ENCODE measurements around the gene OR2AG1.

OR2AG1 gene

DNA sequence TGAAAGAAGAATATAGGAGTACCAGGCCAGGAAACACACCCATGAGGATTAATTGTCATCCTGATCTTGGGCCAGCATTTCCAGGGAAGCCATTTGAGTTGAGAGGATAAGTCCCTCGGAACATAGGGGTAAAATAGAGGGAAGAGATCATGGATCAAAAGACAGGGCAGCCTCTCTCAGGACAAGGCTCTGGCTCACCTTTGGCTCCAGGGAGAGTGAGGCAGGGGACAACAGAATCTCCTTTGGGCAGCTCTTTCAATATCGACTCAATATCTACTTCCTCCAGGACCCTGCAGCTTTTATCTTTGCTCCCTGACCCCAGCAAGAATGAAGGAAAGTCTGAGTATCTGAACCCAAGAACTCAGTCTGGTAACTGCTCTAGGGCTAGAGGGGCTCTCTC lies at the start of gene OR2AG1:
Gene OR2AG1, plus strand, starts transcription at position 301 of the 400 bp plus-strand sequence. CDS start 2,018 bp downstream, outside the sequence.
- no peak for DNase-seq

GRCh38 chr11:6733326-6734275 lies 49.2 kb upstream of the OR2AG1 start:
- no peak for DNase-seq

DNA sequence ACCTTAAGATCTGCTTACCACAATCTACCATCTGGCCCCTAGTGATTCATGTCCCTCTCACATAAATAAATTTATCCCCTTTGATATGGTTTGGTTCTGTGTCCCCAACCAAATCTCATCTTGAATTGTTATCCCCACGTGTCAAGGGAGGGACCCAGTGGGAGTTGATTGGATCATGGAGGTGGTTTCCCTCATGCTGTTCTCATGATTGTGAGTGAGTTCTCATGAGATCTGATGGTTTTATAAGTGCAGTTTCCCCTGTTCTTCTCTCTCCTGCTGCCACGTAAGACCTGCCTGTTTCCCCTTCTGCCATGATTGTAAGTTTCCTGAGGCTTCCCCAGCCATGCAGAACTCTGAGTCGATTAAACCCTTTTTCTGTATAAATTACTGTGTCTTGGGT lies 48.2 kb upstream of the OR2AG1 start:
- no peak for DNase-seq

DNA sequence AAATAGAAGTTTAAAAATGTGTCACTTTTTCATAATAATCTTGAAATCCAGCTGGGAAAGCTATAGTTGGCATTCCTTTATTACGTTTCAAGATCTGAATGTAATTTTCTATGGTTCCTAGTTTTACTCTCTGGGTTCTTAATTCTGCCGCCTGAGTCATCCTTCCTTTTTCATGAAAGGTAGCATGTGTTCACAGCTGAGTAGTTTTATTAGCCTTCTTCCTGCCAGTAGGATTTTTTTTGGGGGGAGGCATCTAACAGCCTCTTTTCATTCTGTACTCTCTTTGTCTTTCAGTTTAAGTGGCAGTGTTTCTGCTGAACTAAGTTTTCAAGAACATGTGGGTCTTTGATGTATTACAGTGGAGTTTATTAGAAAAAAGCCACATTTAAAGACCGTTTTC lies 47.5 kb upstream of the OR2AG1 start:
- peak in 1 of 2 experiments; percentile 20 for DNase-seq

DNA sequence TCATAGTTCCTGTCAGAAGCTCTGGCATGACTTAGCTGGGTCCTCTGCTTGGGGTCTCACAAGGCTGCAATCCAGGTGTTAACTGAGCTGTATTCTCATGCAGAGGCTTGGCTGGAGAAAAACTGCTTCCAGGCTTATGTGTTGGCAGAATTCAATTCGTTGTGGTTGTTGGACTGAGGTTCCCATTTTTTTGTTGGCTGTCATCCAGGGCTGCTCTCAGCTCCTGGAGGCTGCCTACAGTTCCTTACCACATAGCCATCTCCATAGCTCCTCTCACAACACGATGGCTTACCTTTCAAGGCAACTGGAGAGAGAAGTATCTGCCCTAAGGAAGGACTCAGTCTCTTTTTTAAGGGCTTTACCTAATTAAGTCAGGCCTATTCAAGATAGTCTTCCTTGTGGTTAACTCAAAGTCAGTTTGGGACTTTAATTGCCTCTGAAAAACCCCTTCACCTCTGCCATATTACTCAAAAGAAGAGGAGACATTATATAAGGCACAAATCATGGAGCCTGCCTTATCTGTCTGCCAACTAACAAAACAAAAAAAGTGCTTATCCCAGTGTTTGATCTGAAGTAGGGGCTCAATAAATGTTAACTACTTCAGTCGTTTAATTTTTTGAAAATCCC lies 46.2 kb upstream of the OR2AG1 start:
- peak; percentile 29 to 32 for DNase-seq

- DNase-seq, result peak; percentile 58 to 86
Measured at GRCh38 chr11:6737872-6738466, 44.9 kb upstream of the OR2AG1 start.

- no peak for DNase-seq
Measured at GRCh38 chr11:6738590-6738989, 44.2 kb upstream of the OR2AG1 start.

DNA sequence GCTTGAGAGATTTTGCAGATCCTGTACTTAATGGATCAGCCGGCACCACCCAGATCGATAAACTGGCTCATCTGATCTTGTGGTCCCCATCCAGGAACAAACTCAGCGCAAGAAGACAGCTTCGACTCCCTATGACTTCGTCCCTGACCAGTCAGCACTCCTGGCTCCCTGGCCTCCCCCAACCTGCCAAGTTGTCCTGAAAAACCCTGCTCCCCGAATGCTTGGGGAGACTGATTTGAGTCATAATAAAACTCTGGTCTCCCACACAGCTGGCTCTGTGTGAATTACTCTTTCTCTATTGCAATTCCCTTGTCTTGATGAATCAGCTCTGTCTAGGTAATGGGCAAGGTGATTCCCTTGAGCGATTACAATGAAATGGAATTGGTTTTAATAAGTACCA lies 40.6 kb upstream of the OR2AG1 start:
- DNase-seq, result no peak

DNA sequence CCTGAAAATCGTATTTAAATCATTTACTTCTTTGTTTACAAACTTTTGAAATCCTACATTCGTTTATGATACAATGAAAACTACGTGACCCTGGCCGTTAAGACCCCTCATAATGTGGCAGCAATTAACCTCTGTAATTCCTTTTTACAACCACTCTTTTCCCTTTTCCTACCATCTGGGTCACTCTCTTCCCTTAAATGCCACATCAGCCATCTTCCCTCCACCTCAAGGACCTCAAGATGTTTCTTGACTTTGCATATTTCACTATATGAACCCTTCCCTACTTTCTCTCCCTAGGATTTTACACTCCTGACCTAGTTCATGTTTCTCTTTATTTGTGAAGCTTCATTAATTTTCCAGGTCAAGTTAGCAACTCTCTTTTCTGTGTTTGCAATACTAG lies 37.8 kb upstream of the OR2AG1 start:
- DNase-seq, result no peak

- no peak for DNase-seq
Measured at GRCh38 chr11:6745465-6746015, 37.3 kb upstream of the OR2AG1 start.

- peak; percentile 10 to 14 for DNase-seq
Measured at GRCh38 chr11:6746086-6746618, 36.7 kb upstream of the OR2AG1 start.

GRCh38 chr11:6746626-6747025 lies 36.2 kb upstream of the OR2AG1 start:
- no peak for DNase-seq

GRCh38 chr11:6747097-6747668 lies 35.6 kb upstream of the OR2AG1 start:
- DNase-seq, result no peak

- peak; percentile 37 to 57 for DNase-seq
Measured at GRCh38 chr11:6755303-6755952, 27.4 kb upstream of the OR2AG1 start.

- DNase-seq, result no peak
Measured at GRCh38 chr11:6755953-6756347, 26.9 kb upstream of the OR2AG1 start.

GRCh38 chr11:6757373-6757967 lies 25.4 kb upstream of the OR2AG1 start:
- DNase-seq, result peak; percentile 69 to 80

DNA sequence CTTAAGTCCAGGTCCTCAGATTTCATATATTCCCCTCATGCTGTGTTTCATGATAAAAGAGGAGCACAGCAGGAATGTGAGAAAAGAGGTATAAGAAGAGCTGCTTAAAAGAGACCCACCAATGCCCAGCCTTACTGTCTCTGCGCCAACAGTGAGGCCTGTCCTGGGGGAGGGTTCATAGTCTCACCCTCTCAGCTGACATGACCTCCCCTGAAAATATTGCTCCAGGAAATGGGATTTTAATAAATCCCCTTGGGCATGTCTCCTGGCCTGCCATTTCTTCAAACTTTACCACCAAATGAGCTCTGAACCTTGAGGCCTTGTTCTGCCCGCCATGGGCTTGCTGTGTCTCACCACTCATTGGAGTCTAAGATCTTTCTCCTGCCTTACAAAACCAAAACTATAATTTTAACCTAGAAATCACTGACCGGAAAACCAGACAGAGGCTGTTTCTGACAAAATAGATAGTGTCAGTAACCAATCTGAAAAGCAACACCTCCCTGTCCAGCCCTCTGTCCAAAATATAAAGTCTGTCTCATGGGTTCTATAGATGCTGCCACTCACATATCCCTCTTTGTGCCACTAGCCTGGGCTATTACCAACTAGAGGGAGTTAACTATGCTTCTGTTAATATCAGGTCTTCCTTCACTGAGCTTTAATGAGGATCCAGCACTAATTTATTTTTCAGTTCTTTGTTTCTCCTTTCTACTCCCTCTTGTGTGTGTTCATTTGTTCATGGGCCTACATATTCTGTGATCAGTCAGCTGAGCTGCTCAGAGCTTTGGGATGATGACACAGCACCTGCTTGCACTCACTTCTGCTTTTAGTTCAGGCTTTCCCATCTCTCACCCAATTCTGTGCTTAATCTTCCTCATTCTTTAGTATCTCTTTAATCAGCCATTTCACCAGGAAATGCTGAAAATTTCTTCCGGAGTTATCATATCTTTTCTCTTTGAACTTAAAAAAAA lies 10.6 kb upstream of the OR2AG1 start, which contains the start of gene OR2AG2:
Gene OR2AG2, minus strand, starts transcription at position 51 of the 968 bp plus-strand sequence. CDS start 3,019 bp downstream, outside the sequence.
- DNase-seq, result peak; percentile 19 to 41

DNA sequence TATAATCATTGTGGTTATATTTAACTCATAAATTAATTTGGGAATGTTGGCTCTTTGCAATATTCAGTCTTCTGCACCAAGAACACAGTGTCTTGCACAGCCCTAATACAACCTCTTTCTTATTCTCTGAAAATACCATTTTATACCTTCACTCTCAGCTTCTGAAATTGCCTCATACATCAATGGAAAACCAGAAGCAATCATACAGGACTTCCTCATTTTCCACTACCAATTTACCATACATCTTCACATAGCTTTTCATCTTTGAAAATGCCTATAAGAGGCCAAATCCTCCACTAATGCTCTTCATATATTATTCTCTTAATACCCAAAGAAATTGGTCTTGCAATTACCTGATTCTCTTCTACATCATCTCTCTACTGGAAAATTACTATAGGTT lies 4.3 kb upstream of the OR2AG1 start:
- DNase-seq, result no peak

GRCh38 chr11:6780829-6781228 lies 2.0 kb upstream of the OR2AG1 start:
- DNase-seq, result no peak

- DNase-seq, result no peak
Measured at GRCh38 chr11:6790546-6790945, 7.7 kb downstream of the OR2AG1 start.

All from Kasumi-1 (cell line).